Measurements from ENCODE around the gene PAX5. TPM values are rescaled to one million over a fixed set of nuclear protein-coding genes. Genes with fewer than 3 reads are reported as not detected.

Gene PAX5
- total and polyA plus RNA-seq, 2 donors (not counting 1 experiment from before 2014, with no cell fraction given): not detected

- Histone ChIP-seq H3K9me3 (ENCODE audit: control insufficient read depth, insufficient read depth, low read depth, low read length) (no peaks in the 10 kb centered on the region), H3K4me1 (ENCODE audit: control insufficient read depth, extremely low read depth, insufficient read depth, low read length) (no peaks in the 10 kb centered on the region), H3K27ac (ENCODE audit: insufficient read depth, low read length) (no peak overlapping the region), H3K4me3 (replicated peaks in 1 of 4; ENCODE audit: control extremely low read depth in 1 of 4, insufficient read depth in 1 of 4, low read depth in 3 of 4, low read length in 4 of 4) (no peak overlapping the region), H4K20me1 (ENCODE audit: control insufficient read depth, extremely low read depth, insufficient read depth, low read length) (no peaks in the 10 kb centered on the region), H2AFZ (ENCODE audit: low read length) (no peak overlapping the region), H3K79me2 (ENCODE audit: control insufficient read depth, insufficient read depth, low read length) (no peaks in the 10 kb centered on the region), H3K27me3 (ENCODE audit: control insufficient read depth, insufficient read depth, low read length) (peaks cover 84% of the 10 kb centered on the region), H3K4me2 (ENCODE audit: extremely low read depth, insufficient read depth, low read length) (no peak overlapping the region), H3K36me3 (ENCODE audit: control insufficient read depth, insufficient read depth, low read length) (no peaks in the 10 kb centered on the region), H3K9ac (ENCODE audit: insufficient read depth, low read length) (no peak overlapping the region)
- DNase-seq (ENCODE audit: low read depth in 2 of 2): no peak
- TF ChIP-seq EZH2 (IDR thresholded peaks at IDR 0.05; ENCODE audit: low read length, missing control alignments) (no peak), CTCF (conservative IDR thresholded peaks at IDR 0.05 in 1 of 2, IDR thresholded peaks at IDR 0.05 in 1 of 2; ENCODE audit: low read depth in 1 of 2, low read length in 2 of 2) (no peak)
These were observed 4.9 kb upstream of the PAX5 start for GRCh38 chr9:37038943-37039464.

DNA sequence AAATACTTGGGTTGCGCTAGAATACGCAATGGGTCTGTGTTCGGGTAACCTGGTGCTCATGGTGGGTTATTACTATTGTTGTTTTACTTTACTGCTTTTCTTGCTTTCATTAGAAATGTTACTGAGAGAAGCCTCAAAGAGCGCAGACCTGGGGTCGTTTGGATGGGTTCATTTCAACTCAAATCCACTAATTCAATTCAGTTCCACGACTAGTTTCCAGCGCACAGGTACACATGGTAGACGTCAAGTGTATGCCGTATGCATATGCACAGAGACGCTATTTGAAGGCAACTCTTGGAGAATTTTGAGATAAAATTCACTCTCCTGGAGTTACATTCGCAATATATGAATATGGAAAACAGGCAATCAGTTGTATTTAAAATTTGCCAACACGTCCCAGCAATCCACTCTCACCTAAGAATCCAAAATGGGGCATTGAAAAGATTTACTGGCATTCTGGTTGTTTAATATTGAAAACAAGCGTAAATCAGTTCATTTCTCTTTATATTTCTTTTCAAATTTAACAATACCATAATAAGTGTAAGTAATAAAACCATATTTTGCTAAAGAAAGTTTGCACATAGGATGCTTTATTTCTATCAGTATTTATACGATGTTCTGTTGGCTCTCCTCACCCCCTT, 4.4 kb upstream of the PAX5 start:
- Histone ChIP-seq H3K9ac (ENCODE audit: insufficient read depth, low read length) (no peak overlapping the region), H3K79me2 (ENCODE audit: control insufficient read depth, insufficient read depth, low read length) (no peaks in the 10 kb centered on the region), H3K4me3 (replicated peaks in 1 of 4; ENCODE audit: control extremely low read depth in 1 of 4, insufficient read depth in 1 of 4, low read depth in 3 of 4, low read length in 4 of 4) (no peak overlapping the region), H4K20me1 (ENCODE audit: control insufficient read depth, extremely low read depth, insufficient read depth, low read length) (no peaks in the 10 kb centered on the region), H3K4me2 (ENCODE audit: extremely low read depth, insufficient read depth, low read length) (no peak overlapping the region), H3K4me1 (ENCODE audit: control insufficient read depth, extremely low read depth, insufficient read depth, low read length) (no peaks in the 10 kb centered on the region), H3K27ac (ENCODE audit: insufficient read depth, low read length) (no peak overlapping the region), H3K9me3 (ENCODE audit: control insufficient read depth, insufficient read depth, low read depth, low read length) (no peaks in the 10 kb centered on the region), H3K36me3 (ENCODE audit: control insufficient read depth, insufficient read depth, low read length) (no peaks in the 10 kb centered on the region), H2AFZ (ENCODE audit: low read length) (no peak overlapping the region), H3K27me3 (ENCODE audit: control insufficient read depth, insufficient read depth, low read length) (peaks cover 84% of the 10 kb centered on the region)
- peak; percentile 1 to 22 for DNase-seq (ENCODE audit: low read depth in 2 of 2)
- no peak for TF ChIP-seq CTCF (conservative IDR thresholded peaks at IDR 0.05 in 1 of 2, IDR thresholded peaks at IDR 0.05 in 1 of 2; ENCODE audit: low read depth in 1 of 2, low read length in 2 of 2)
- peak; percentile 48 for TF ChIP-seq EZH2 (IDR thresholded peaks at IDR 0.05; ENCODE audit: low read length, missing control alignments)

GRCh38 chr9:37037503-37038301, 3.6 kb upstream of the PAX5 start:
- no peak overlapping the region for H3K27ac ChIP-seq (ENCODE audit: insufficient read depth, low read length)
- no peak overlapping the region for H2AFZ ChIP-seq (ENCODE audit: low read length)
- no peak for TF ChIP-seq CTCF (conservative IDR thresholded peaks at IDR 0.05 in 1 of 2, IDR thresholded peaks at IDR 0.05 in 1 of 2; ENCODE audit: low read depth in 1 of 2, low read length in 2 of 2)
- TF ChIP-seq EZH2 (IDR thresholded peaks at IDR 0.05; ENCODE audit: low read length, missing control alignments): no peak
- H3K4me1 ChIP-seq (ENCODE audit: control insufficient read depth, extremely low read depth, insufficient read depth, low read length): no peaks in the 10 kb centered on the region
- H3K4me3 ChIP-seq (replicated peaks in 1 of 4; ENCODE audit: control extremely low read depth in 1 of 4, insufficient read depth in 1 of 4, low read depth in 3 of 4, low read length in 4 of 4): peak overlapping the region in 2 of 4 experiments; percentile 47 to 63
- peak in 1 of 2 donors; percentile 5 for DNase-seq (ENCODE audit: low read depth in 2 of 2)
- peak overlapping the region; percentile 33 for H3K4me2 ChIP-seq (ENCODE audit: extremely low read depth, insufficient read depth, low read length)
- H3K79me2 ChIP-seq (ENCODE audit: control insufficient read depth, insufficient read depth, low read length): no peaks in the 10 kb centered on the region
- H3K9ac ChIP-seq (ENCODE audit: insufficient read depth, low read length): no peak overlapping the region
- peaks cover 86% of the 10 kb centered on the region for H3K27me3 ChIP-seq (ENCODE audit: control insufficient read depth, insufficient read depth, low read length)
- H3K9me3 ChIP-seq (ENCODE audit: control insufficient read depth, insufficient read depth, low read depth, low read length): no peaks in the 10 kb centered on the region
- H4K20me1 ChIP-seq (ENCODE audit: control insufficient read depth, extremely low read depth, insufficient read depth, low read length): no peaks in the 10 kb centered on the region
- H3K36me3 ChIP-seq (ENCODE audit: control insufficient read depth, insufficient read depth, low read length): no peaks in the 10 kb centered on the region
